T-helper 22 cell (primary cell): ENCODE measurements around the gene ASH1L.
"Not testable (repeated sequence)": the region's sequence is repeated elsewhere in the genome, so short reads cannot be mapped to it uniquely, and the experiment has no call there.

ENCODE experiments used
- DNase-seq: peaks from one replicate; pipeline ENCODE4 v3.0.0-alpha.2; 2020; ENCODE audit warnings: low read depth

Gene ASH1L

DNA sequence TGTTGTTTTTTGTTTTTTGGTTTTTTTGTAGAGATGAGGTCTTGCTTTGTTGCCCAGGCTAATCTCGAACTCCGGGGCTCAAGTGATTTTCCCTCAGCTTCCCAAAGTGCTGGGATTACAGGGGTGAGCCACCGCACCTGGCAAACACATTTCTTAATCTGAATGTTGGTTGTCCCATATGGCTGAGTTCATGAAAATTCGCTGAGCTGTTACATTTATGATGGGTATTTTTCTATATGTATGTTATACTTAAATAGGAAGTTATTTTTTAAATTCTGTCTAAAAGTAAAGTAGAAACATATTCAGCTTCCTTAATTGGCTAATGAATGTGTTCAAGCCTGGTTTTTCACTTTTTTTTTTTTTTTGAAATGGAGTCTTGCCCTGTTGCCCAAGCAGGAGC, 75.1 kb downstream of the ASH1L start:
- DNase-seq: no peak

DNA sequence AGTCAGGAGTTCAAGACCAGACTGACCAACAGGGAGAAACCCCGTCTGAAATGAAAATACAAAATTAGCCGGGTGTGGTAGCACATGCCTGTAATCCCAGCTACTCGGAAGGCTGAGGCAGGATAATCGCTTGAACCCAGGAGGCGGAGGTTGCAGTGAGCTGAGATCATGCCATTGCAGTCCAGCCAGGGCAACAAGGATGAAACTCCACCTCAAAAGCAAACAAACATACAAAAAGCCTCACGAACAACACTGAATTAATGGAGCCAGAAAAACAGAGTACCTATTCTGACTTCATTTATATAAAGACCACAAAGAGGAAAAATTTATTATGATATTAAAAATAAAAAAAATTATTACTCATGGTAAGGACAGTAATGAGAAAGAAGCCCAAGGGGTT, 75.7 kb downstream of the ASH1L start:
- not testable (repeated sequence) for DNase-seq

DNA sequence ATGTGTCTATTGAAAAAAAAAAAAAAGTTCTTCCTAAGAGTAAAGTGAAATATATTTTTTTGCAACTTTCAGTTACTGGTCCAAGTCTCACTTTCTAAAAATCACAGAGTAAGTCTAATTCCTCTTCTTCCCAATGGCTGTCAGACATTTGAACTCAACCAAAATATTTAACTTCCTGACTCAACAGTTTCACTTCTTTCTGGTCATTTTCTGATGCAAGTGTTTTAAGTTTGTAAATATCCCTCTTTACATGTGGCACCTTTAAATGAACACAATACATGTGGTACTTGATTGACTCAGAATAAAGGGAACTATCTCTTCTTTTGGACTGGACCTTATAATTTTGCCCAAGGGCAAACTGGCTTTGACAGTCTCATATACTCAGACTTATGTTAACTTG, 76.7 kb downstream of the ASH1L start:
- DNase-seq: no peak

DNA sequence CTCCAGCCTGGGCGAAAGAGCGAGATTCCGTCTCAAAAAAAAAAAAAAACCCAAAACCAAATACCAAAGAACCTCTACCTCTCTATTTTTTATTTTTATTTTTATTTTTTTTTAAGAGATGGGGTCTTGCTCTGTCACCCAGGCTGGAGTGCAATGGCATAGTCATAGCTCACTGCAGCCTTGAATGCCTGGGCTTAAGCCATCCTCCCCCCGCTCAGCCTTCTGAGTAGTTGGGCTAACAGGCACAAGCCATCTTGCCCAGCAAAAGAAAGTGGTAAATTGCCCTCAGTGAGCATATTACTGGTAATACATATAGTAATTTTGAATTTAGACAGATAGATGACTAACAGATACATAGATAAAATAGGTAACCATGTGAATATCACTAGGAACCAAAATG, 77.4 kb downstream of the ASH1L start:
- no peak for DNase-seq

DNA sequence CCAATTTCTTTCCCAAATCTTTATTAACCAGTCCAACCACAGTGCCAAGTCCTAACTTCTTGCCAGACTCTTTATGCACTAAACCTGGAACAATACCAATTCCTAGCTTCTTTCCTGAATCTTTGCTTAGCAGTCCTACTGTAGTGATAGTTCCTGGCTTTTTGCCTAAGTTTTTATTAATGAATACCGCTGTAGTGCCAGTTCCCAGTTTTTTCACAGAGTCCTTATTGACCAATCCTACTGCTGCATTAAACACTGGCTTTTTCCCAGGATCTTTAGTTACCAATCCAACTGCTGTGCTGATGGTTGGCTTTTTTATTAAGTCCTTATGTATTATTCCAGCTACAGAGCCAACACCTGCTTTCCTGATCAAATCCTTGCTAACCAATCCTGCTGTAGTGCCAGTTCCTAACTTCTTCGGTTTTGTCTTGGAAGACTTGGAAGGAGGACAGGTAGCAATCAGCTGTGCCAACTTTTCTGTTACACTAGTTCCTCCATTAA, 80.8 kb downstream of the ASH1L start:
- no peak for DNase-seq

DNA sequence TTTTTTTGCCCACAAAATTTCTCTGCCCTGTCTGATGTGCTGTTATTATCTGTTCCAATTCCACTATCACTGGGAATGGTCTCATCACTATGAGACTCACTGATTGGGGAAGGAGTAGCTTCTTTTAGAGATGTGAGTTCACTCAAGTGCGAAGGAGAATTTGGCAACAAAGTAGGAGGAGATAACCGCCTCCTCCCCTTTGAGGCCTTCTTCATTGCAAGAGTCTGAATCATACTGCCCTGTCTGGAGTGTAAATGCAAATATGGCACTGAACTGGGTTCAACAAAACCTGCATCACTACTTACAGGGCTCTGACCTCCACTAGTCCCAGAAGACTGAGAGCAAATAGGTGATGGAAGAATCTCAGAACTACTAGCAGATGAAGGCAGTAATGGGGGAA, 83.4 kb downstream of the ASH1L start:
- no peak for DNase-seq

DNA sequence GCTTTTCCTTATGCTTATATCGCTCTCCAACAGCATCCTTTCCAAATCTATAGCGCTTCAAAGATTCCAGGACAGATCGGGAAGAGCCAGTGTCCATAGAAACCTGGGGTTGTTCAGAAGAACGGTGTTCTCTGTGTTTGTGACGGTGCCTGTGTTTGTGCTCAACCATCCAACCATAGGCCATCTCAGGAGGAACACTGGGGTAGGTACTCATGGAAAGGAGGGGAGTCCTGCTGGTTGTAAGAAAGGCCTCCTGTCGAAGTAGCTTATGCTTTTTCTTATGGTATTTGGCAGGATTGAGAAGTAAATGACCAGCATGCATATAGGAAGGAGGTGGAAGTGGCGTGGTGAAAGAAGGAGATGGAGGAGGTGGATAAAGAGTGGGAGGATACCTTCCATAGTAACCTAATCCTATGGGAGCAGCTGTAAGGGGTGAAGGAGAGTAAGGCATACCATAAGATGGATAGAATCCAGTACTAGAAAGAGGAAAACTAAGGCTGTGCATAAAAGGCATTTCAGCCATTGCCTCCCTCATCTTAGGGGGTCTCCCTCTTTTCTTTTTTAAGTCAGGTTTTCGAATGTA, 84.2 kb downstream of the ASH1L start:
- DNase-seq: no peak

DNA sequence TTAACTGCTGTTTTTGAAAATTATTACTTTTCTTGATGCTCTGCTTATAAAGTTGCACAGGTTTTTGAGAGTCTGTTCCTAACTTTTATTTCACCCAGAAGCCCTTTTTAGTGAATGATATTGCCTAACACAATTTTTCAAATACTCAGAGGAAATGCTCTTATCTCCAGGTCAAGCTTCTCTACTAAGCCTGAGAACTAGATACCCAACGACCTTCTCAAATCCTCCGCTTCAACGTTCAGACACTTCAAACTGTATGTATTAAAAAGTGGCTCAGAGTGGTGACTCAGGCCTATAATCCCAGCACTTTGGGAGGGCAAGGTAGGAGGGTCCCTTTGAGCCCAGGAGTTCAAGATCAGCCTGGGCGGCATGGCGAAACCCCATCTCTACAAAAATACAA, 88.5 kb downstream of the ASH1L start:
- DNase-seq: no peak

DNA sequence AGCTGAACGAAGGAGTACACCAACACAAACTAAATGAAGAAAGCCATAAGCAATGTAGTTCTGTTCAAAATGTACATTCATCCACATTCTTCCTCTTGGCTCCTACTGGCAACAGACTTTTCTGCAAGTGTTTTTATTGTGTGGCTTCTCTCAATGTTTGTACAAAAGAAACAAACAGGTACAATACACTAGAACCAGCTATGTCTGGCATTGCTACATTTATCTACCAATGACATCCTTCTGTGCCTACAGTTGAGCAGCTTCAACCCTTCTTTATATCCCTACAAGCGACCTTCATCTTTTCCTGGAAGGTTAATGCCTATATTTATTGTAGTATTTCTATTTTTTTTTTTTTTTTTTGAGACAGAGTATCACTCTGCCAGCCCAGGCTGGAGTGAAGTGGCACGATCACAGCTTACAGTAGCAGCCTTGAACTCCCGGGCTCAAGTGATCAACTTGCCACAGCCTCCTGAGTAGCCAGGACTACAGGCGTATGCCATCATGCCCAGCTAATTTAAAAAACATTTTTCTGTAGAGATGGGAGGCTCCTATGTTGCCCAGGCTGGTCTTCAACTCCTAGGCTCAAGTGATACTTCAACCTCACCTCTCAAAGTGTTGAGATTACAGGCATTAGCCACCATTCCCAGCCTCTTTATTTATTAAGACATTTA, 89.3 kb downstream of the ASH1L start:
- DNase-seq: no peak

DNA sequence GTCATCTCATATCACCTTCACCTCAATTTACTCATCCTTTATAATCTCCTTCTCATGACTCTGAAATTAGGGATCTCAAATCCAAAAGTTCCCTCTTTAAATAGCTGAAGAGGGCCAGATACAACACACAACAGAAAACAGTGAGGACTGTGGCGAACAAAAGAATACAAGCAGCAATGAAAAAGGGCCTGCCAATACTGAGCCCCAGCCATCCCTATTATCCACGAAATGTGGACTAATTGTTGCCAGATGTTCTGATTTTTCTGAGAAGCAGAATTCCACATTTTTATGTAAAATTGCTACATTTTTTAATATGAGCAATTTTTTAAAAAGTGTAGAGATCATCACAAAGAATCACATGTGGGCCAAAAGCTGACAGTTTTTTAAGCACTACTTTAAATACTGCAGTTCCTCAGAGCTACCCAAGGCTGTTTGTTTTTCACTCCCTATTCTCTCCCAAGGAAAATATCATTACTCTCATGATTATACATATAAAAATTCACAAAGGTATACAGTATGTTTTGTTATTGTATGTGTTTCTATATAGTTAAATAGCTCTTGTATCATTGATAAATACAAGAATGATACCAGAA, 90.0 kb downstream of the ASH1L start:
- no peak for DNase-seq

DNA sequence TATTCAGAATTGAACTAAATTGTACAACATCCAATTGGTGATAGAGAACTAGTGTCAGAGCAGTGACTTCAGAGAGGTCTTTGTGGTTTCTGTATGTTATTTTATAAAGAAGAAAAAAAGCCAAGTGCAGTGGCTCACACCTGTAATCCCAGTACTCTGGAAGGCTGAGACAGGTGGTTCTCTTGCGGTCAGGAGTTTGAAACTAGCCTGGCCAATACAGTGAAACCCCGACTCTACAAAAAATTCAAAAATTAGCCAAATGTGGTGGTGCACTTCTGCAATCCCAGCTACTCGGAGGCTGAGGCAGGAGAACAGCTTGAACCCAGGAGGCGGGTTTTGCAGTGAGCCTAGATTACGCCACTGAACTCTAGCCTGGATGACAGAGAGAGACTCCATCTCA, 90.7 kb downstream of the ASH1L start:
- no peak for DNase-seq

DNA sequence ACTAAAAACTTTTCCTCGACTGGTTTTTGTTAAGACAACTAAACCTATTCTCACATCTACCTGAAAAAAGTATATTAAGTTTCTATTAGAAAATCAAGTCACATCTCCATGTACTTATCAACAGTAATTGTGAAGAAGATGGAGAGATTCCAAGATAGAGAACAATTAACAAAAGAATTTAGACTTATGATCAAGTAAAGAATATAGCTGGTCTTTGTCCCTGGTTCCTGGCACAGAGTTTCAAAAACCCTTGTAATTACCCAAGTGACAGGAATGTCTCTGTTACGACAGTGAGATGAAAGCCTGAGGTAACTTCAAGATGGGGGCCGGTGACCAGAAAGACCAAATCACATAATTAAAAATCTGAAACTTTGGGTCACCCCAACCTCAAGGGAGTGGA, 91.6 kb downstream of the ASH1L start:
- no peak for DNase-seq

DNA sequence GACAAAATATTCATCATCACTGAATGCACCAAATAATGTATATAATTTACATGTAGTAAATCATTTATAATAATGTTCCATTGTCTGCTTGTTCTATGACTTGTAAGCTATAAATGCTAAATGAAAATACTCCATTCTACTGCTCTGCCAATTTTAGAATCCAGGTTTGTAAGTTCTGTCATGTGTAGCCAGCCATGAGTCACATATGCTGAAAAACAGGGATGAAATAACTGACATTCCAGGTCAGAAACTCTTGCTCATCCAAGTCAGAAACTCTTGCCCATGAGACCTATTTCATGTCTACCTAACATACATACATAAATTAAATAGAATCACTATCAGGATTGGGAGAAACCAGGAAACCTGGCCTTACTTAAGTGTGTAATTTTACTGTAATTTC, 95.6 kb downstream of the ASH1L start:
- no peak for DNase-seq

DNA sequence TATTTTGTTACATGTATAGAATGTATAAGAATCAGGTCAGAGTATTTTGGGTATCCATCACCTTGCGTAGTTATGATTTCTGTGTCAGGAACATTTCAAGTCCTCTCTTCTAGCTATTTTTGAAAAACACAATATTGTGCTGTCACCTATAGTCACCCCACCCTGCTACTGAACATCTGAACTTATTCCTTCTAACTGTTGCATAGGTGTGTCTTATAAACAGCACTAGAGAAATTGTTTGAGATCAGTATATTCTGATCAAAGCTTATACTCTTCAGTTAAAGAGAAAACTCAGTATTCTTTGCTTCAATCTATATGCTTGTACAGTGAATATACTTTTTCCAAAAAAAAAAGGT, 96.0 kb downstream of the ASH1L start:
- DNase-seq: no peak

DNA sequence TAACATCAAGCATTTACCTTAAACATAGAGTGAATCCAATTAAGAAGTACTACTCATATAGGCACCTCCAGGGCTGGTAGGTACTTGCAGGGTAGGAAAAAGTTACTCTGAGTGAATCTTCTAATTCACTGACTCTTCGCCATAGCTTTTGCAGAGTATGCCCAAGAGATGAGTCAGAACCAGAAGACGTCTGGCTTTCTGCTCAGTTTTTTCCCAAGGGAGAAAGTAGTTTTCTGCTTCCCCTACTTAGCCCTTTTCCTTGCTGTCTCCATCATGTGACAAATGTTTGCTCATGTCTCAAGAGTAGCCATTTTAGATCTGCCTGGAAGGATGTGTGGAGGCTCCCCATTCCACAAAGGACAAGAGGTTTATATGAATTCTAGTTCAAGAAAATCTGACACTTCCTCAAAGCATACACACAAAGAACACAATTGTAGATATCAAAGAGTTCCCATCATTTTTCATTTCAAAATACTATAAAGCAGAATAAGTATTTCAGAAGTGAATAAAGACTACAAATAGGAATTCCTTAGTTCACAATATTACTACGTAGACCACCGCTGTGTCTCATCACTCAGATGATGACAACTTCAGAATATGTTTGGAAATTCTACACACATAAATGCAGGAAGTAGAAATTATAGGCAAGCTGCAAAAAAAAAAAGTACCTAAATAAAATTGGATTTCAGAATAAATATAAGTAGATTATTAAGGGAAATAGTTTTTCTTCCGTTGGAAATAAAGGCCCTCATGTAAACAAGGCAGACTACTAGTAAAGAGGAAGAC, 98.5 kb downstream of the ASH1L start:
- no peak for DNase-seq

DNA sequence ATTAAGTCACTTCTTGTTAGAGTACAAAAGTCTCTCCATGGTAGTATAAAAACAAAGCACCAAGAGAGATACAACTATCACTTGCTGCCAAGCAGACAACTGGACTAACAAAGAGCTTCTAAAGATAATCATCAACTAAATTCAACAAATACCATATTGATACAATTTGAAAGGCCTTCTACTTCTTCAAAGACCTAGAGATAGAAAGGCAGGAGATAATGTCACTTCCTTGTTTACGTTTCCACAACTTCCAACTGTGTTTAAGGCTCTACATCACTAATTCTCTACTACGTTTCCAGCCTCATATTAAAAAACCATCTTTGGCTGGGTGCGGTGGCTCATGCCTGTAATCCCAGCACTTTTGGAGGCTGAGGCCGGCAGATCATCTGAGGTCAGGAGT, 104.5 kb downstream of the ASH1L start:
- no peak for DNase-seq

DNA sequence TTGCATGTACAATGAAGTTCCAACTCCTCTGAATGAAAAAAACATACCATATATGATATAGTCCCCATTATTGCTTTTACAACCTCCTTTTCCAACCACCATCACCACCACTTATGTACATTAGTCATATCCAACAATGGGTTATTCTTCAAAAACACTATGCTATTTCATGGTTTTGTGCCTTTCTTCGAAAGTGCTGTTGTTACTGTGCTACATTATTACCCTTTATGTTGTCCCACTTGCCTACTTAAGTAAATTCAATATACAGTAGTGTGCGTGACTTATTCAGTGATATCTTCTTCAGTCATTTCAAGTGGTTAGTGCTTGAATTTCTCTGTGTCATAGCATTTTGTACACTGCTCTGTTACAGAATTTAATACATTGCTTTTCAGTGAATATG, 105.3 kb downstream of the ASH1L start:
- DNase-seq: no peak

DNA sequence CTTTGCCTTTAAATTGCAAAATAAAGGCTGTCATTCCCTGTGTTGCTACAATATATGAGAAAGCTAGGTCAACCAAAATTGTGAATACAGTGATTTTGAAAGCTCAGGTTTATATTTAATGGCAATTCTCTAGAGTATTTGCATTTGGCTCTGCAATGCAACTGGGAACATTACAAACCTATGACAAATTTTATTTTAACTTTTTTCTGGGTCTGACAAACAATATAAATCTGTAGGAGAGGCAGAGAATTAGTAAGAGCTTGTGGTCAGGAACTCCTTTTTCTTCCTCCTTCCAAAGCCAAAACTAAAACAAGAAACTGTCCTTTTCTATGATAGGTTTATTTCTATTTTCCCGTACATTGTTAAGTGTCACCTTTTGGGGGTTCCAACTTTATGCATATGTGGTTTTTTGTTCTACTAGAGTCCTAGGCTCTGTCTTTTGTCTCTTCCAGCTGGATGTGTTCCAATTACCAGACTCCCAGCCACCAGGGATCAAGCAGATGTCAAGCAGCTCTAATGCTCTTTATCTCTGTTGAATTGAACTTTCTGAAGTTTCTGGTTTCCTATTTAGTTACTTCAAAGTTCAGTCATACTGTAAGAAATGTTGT, 106.9 kb downstream of the ASH1L start:
- no peak for DNase-seq

DNA sequence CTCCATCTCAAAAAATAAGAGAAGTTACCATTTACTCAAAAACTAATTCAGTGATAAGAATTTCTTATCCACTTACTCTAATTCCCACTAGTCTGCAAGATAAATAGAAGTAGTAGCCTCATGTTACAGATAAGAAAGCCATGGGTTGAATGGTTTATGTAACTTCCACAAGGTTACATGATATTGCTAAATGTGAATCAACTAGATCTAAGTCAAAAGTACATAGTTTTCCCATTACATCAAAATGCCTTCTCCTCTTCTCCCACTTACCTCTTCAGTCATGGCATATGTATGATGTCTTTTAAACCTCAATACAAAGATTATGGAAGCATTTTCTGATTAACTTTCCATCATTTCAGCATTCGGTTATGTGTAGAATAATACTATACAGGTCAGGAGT, 108.5 kb downstream of the ASH1L start:
- no peak for DNase-seq

DNA sequence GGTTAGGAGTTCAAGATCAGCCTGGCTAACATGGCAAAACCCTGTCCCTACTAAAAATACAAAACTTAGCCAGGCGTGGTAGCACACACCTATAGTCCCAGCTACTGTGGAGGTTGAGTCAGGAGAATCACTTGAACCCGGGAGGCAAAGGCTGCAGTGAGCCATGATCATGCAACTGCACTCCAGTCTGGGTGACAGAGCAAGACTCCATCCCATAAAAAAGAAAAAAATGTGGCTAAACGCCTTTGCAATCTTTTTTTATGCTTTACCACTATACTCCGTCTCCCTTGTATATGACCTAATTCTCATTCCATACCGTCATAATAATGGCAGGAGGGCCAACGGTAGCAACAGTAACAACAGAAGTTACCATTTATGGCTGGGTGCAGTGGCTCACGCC, 109.5 kb downstream of the ASH1L start:
- no peak for DNase-seq

DNA sequence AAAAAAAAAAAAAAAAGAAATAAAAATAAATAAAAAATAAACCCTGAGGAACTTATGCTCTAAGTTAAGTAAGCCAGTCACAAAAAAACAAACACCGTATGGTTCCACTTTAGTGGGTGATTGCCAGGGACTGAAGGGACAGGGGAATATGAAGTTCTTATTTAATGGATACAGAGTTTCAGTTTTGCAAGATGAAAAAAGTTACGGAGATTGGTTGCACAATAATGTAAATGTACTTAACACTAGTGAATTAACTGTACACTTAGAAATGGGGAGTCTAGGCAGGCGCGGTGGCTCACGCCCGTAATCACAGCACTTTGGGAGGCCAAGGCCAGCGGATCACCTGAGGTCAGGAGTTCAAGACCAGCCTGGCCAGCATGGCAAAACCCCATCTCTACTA, 111.4 kb downstream of the ASH1L start:
- no peak for DNase-seq

DNA sequence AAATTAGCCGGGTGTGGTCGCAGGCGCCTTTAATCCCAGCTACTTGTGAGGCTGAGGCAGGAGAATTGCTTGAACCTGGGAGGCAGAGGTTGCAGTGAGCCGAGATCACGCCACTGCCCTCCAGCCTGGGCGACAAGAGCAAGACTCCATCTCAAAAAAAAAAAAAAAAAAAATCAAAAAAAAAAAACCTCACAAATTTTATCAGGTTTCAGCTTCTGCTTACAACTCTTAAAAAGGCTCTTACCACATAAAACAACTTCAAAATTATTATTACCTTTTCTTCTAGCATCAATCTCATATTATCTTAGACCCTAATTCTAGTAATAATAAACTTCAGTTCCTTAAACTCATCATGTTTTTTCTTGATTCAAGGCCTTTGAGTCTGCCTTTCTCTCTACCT, 120.2 kb downstream of the ASH1L start:
- not testable (repeated sequence) for DNase-seq

DNA sequence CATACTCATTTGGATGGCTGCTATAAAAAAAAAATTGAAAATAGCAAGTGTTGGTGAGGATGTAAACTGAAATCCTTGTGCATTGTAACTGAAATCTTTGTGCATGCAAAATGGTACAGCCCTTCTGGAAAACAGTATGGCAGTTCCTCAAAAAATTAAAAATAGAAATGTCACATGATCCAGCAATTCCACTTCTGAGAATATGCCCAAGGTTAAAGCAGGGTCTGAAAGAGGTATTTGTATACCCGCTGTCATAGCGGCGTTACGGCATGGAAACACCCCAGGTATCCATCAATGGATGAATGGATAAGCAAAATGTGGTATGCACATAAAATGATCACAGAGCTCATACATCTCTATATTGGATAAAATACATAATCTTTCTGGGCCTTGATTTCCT, 125.2 kb downstream of the ASH1L start:
- no peak for DNase-seq
